AG08396 (cell line): ENCODE results near the gene ERCC5.
A peak's percentile ranks its signal among the peaks of the same experiment; 100 is the strongest.

Source experiments
- DNase-seq: peaks from one replicate; pipeline ENCODE4 v3.0.0; 2012; ENCODE audit warnings: low spot score, mixed read lengths

ERCC5 gene

GRCh38 chr13:102881819-102882686 lies 36.2 kb downstream of the ERCC5 start:
- DNase-seq, result no peak

GRCh38 chr13:102892503-102892902 lies 46.7 kb downstream of the ERCC5 start:
- no peak for DNase-seq

- DNase-seq, result no peak
Observed at GRCh38 chr13:102897371-102898138, 51.7 kb downstream of the ERCC5 start.

- no peak for DNase-seq
Observed at GRCh38 chr13:102900193-102900608, 54.4 kb downstream of the ERCC5 start.

- no peak for DNase-seq
Observed at GRCh38 chr13:102901056-102901455, 55.2 kb downstream of the ERCC5 start.

GRCh38 chr13:102901615-102902305 lies 55.9 kb downstream of the ERCC5 start:
- no peak for DNase-seq

GRCh38 chr13:102902789-102903347 lies 57.0 kb downstream of the ERCC5 start:
- no peak for DNase-seq

- DNase-seq, result peak; percentile 15
Observed at GRCh38 chr13:102903659-102904407, 58.0 kb downstream of the ERCC5 start.

- no peak for DNase-seq
Observed at GRCh38 chr13:102904408-102904862, 58.6 kb downstream of the ERCC5 start.

GRCh38 chr13:102905905-102906771 lies 60.3 kb downstream of the ERCC5 start:
- DNase-seq, result no peak

GRCh38 chr13:102907016-102907756 lies 61.4 kb downstream of the ERCC5 start:
- no peak for DNase-seq

GRCh38 chr13:102907886-102908515 lies 62.2 kb downstream of the ERCC5 start:
- DNase-seq, result no peak

GRCh38 chr13:102909971-102910370 lies 64.1 kb downstream of the ERCC5 start:
- no peak for DNase-seq

- DNase-seq, result no peak
Observed at GRCh38 chr13:102911336-102911735, 65.5 kb downstream of the ERCC5 start.

- DNase-seq, result no peak
Observed at GRCh38 chr13:102912599-102912998, 66.8 kb downstream of the ERCC5 start.

GRCh38 chr13:102913914-102914313 lies 68.1 kb downstream of the ERCC5 start:
- no peak for DNase-seq

- DNase-seq, result no peak
Observed at GRCh38 chr13:102914339-102914930, 68.6 kb downstream of the ERCC5 start.

- no peak for DNase-seq
Observed at GRCh38 chr13:102915393-102915930, 69.6 kb downstream of the ERCC5 start.
